T-helper 22 cell (primary cell): ENCODE results near the gene PARD3.

Experiments
- DNase-seq: peaks from one replicate; pipeline ENCODE4 v3.0.0-alpha.2; 2020; ENCODE audit warnings: low read depth

Gene PARD3

GRCh38 chr10:34537629-34538231, 277.4 kb downstream of the PARD3 start:
- no peak for DNase-seq

GRCh38 chr10:34535872-34536271, 279.2 kb downstream of the PARD3 start:
- DNase-seq = no peak

- no peak for DNase-seq
These were observed 284.3 kb downstream of the PARD3 start for GRCh38 chr10:34530778-34531177.

- no peak for DNase-seq
These were observed 286.8 kb downstream of the PARD3 start for GRCh38 chr10:34528320-34528719.

- DNase-seq = no peak
These were observed 288.1 kb downstream of the PARD3 start for GRCh38 chr10:34526758-34527730.

- no peak for DNase-seq
These were observed 288.9 kb downstream of the PARD3 start for GRCh38 chr10:34526186-34526585.

GRCh38 chr10:34524369-34525091, 290.6 kb downstream of the PARD3 start:
- no peak for DNase-seq

GRCh38 chr10:34523017-34523767, 291.9 kb downstream of the PARD3 start:
- no peak for DNase-seq

- no peak for DNase-seq
These were observed 292.6 kb downstream of the PARD3 start for GRCh38 chr10:34522546-34522945.

GRCh38 chr10:34520510-34520909, 294.6 kb downstream of the PARD3 start:
- no peak for DNase-seq

- DNase-seq = no peak
These were observed 295.0 kb downstream of the PARD3 start for GRCh38 chr10:34520084-34520483.

- no peak for DNase-seq
These were observed 300.8 kb downstream of the PARD3 start for GRCh38 chr10:34514290-34514689.

GRCh38 chr10:34513636-34514035, 301.5 kb downstream of the PARD3 start:
- no peak for DNase-seq

GRCh38 chr10:34507217-34507616, 307.9 kb downstream of the PARD3 start:
- DNase-seq = no peak

GRCh38 chr10:34506786-34507185, 308.3 kb downstream of the PARD3 start:
- no peak for DNase-seq

GRCh38 chr10:34505338-34505737, 309.8 kb downstream of the PARD3 start:
- no peak for DNase-seq

- no peak for DNase-seq
These were observed 310.6 kb downstream of the PARD3 start for GRCh38 chr10:34504534-34504933.

- no peak for DNase-seq
These were observed 311.4 kb downstream of the PARD3 start for GRCh38 chr10:34503704-34504103.

GRCh38 chr10:34499612-34500279, 315.4 kb downstream of the PARD3 start:
- no peak for DNase-seq

- DNase-seq = no peak
These were observed 316.3 kb downstream of the PARD3 start for GRCh38 chr10:34498821-34499220.

- DNase-seq = no peak
These were observed 319.2 kb downstream of the PARD3 start for GRCh38 chr10:34495938-34496337.
